Cardiac muscle cell (in vitro differentiated cells and primary cell): Measurements from ENCODE around the gene SHISA2. TPM values are rescaled to one million over a fixed set of nuclear protein-coding genes. Genes with fewer than 3 reads are reported as not detected.

Source experiments
- DNase-seq, 2 donors: peaks; one replicate each; pipeline versions ENCODE4 v3.0.0 to v3.0.0-alpha.2; 2010 to 2017; ENCODE audit warnings: low read depth in 1 of 2, low spot score in 1 of 2
- H3K27ac ChIP-seq: fragments of 200-600 bp; sonication (generic); 2 replicates; pipeline ENCODE4 v1.5.1; 2016
- H3K27me3 ChIP-seq: fragments of 200-600 bp; sonication (generic); 2 replicates; pipeline ENCODE4 v1.6.0; 2016; ENCODE audit warnings: control low read depth
- H3K36me3 ChIP-seq: fragments of 200-600 bp; sonication (generic); 2 replicates; pipeline ENCODE4 v1.5.1; 2016; ENCODE audit warnings: control low read depth
- H3K4me1 ChIP-seq: fragments of 200-600 bp; sonication (generic); 2 replicates; pipeline ENCODE4 v1.8.1; 2017; ENCODE audit warnings: low read depth, mild to moderate bottlenecking, mixed run types
- H3K4me3 ChIP-seq: fragments of 200-600 bp; sonication (generic); 2 replicates; pipeline ENCODE4 v1.5.1; 2016; ENCODE audit warnings: mild to moderate bottlenecking
- H3K9me3 ChIP-seq: fragments of 200-600 bp; sonication (generic); 2 replicates; pipeline ENCODE4 v1.5.1; 2017; ENCODE audit warnings: low read depth, mild to moderate bottlenecking, control low read depth
- CTCF ChIP-seq: IDR thresholded peaks from 2 replicates; pipeline ENCODE4 v1.5.1; 2012; ENCODE audit warnings: low read depth, mild to moderate bottlenecking, low read length
- polyA plus RNA-seq: library from polyadenylated mRNA; unstranded; fragments of >200 nt; fragmentation: Nextera tagmentation; extraction: Ambion mirVana; gene quantifications from 2 replicates; pipeline ENCODE4 v1.2.1, GENCODE V29; 2016
- total RNA-seq: library from RNA; depleted of rRNA; stranded (reverse); fragments of >200 nt; gene quantifications from 2 replicates; pipeline ENCODE4 v1.2.3, GENCODE V29; 2016

The SHISA2 gene
- total and polyA plus RNA-seq, 2 experiments from 2014 or later, result 11.8 to 26.1 TPM

- no peak for TF ChIP-seq CTCF
- Histone ChIP-seq H3K36me3 (no peaks in the 10 kb centered on the region), H3K4me1 (no peaks in the 10 kb centered on the region), H3K27ac (no peak overlapping the region), H3K27me3 (no peaks in the 10 kb centered on the region), H3K4me3 (no peak overlapping the region), H3K9me3 (no peaks in the 10 kb centered on the region)
- peak in 1 of 2 donors; percentile 65 for DNase-seq
Measured at GRCh38 chr13:26011996-26012821, 39.6 kb downstream of the SHISA2 start.

GRCh38 chr13:26011208-26011573 lies 40.6 kb downstream of the SHISA2 start:
- no peaks in the 10 kb centered on the region for H3K36me3 ChIP-seq
- no peak for TF ChIP-seq CTCF
- no peak overlapping the region for H3K4me3 ChIP-seq

DNA sequence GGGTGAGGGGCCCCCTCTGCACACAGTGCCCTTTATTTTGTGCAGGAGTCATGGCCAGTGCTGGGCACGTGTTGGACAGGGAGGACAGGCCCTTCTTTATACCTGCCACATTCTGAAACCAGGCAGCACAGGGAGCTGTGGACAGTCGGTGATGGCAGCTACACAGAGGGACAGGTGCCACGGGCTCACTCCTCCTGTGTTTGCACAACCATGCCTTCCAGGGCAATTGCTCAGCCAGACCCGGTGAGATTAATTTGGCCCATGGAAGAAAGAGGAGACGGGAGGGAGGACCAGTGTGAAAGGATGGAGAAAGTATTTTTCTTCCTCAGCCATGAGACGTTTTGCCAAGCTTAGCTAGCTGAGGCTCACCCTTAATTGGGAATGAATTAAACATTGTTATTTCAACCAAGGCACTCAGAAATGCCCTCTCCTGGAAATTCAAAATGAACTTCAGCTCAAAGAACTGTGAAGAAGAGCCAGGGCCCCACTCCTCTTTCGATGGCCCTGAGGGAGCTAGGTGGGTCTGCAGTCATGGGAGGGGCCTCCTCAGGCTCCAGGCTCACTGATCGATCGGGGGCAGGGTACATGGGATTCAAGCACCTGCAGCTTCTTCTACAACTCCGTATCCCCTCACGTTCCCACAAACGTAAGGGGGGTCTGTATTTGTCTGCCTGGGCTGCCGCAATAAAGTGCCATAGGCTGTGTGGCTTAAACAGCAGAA lies 41.2 kb downstream of the SHISA2 start:
- Histone ChIP-seq H3K27ac (no peak overlapping the region), H3K9me3 (no peaks in the 10 kb centered on the region), H3K4me3 (no peak overlapping the region), H3K36me3 (no peaks in the 10 kb centered on the region), H3K4me1 (no peaks in the 10 kb centered on the region), H3K27me3 (no peaks in the 10 kb centered on the region)
- no peak for TF ChIP-seq CTCF
- no peak for DNase-seq

More at GRCh38 chr13:26011208-26011573, 40.6 kb downstream of the SHISA2 start:
- Histone ChIP-seq H3K27ac (no peak overlapping the region), H3K4me1 (no peaks in the 10 kb centered on the region), H3K9me3 (no peaks in the 10 kb centered on the region), H3K27me3 (no peaks in the 10 kb centered on the region)
- DNase-seq, result no peak

- no peak for TF ChIP-seq CTCF
- H3K36me3 ChIP-seq, result no peaks in the 10 kb centered on the region
- no peak overlapping the region for H3K27ac ChIP-seq
- H3K27me3 ChIP-seq, result no peaks in the 10 kb centered on the region
- no peaks in the 10 kb centered on the region for H3K4me1 ChIP-seq
- no peak overlapping the region for H3K4me3 ChIP-seq
- no peak for DNase-seq
- no peaks in the 10 kb centered on the region for H3K9me3 ChIP-seq
Measured at GRCh38 chr13:26007261-26008125, 44.3 kb downstream of the SHISA2 start.

Other genes starting within 250 kb of the SHISA2 start
- gene RNF6, start 170.3 kb upstream of the SHISA2 start, total RNA-seq, result 17.0 and 19.4 TPM in 2 replicates
- gene RNF6, start 170.3 kb upstream of the SHISA2 start, polyA plus RNA-seq, result 23.7 and 25.0 TPM in 2 replicates
- 24.2 and 26.7 TPM in 2 replicates for gene CDK8, start 202.1 kb upstream of the SHISA2 start, total RNA-seq
- gene CDK8, start 202.1 kb upstream of the SHISA2 start, polyA plus RNA-seq, result 19.8 and 24.1 TPM in 2 replicates